HepG2 (cell line): ENCODE data around the gene STEAP3. TPM values are rescaled to one million over a fixed set of nuclear protein-coding genes. Genes with fewer than 3 reads are reported as not detected.

Source experiments
- ATAC-seq: fragments of 200-7000 bp; cut with Tn5 transposase; 3 replicates; pipeline ENCODE4 v1.9.1; 2020; ENCODE audit warnings: mild to moderate bottlenecking, moderate library complexity
- BruUV-seq: library from RNA; stranded (reverse); fragments of 400-500 nt; replicated peaks from 2 replicates; lab custom pipeline; 2021; lab: Mats Ljungman, UMichigan
- CTCF ChIA-PET: fragments of 300-600 bp; formaldehyde crosslinking; extraction: SDS; loops from one replicate; lab custom pipeline; 2021; ENCODE audit warnings: low total read pairs, inconsistent platforms, low intra/inter-chr PET ratio; lab: Yijun Ruan, JAX
- POLR2A ChIA-PET: fragments of 350-600 bp; sonication (Branson Sonifier 250); formaldehyde crosslinking; loops from one replicate; lab custom pipeline; 2020; ENCODE audit warnings: antibody characterized with exemption, inconsistent platforms; lab: Yijun Ruan, JAX
- DNase-seq: peaks from one replicate; pipeline ENCODE4 v3.0.0-alpha.2; 2015; ENCODE audit warnings: low spot score
- FAIRE-seq: peaks from 3 replicates; lab custom pipeline; 2011; peaks lifted over from hg19 to GRCh38; lab: Jason Lieb, UNC
- H2AFZ ChIP-seq: one replicate; pipeline ENCODE4 v1.6.1; 2011; ENCODE audit warnings: low read length, inconsistent platforms
- H3K27ac ChIP-seq: fragments of 300-600 bp; 3 replicates; pipeline ENCODE4 v1.8.0; 2011; ENCODE audit warnings: mixed run types, mild to moderate bottlenecking, mixed read lengths, low read length, inconsistent platforms; ENCODE audit not compliant: insufficient read depth; ENCODE audit errors: extremely low read length
- H3K27me3 ChIP-seq, 2 experiments: fragments of 200-600 bp in 1 of 2; 2 replicates in 1 of 2; 3 replicates in 1 of 2; pipeline versions ENCODE4 v1.6.0 to v1.8.0; 2011; ENCODE audit warnings: low read length in 2 of 2, mild to moderate bottlenecking in 2 of 2, moderate library complexity in 2 of 2, inconsistent platforms in 1 of 2; ENCODE audit not compliant: insufficient read depth in 2 of 2, control insufficient read depth in 1 of 2
- H3K36me3 ChIP-seq, 2 experiments: fragments of 200-600 bp in 1 of 2; replicated peaks in 1 of 2; 2 replicates in 1 of 2; 3 replicates in 1 of 2; pipeline versions ENCODE4 v1.5.1 to v1.8.0; 2011; ENCODE audit warnings: low read length in 2 of 2, inconsistent platforms in 1 of 2; ENCODE audit not compliant: insufficient read depth in 2 of 2, control insufficient read depth in 1 of 2
- H3K4me1 ChIP-seq: 2 replicates; pipeline ENCODE4 v1.5.1; 2012; ENCODE audit warnings: low read length, inconsistent platforms; ENCODE audit not compliant: insufficient read depth
- H3K4me2 ChIP-seq: 2 replicates; pipeline ENCODE4 v1.6.0; 2011; ENCODE audit warnings: low read depth, low read length, inconsistent platforms
- H3K4me3 ChIP-seq, 3 experiments: fragments of 200-600 bp in 1 of 3; sonication (generic), shearing (Covaris generic) in 1 of 3; replicated peaks in 1 of 3; 2 replicates each; pipeline ENCODE4 v1.5.1; 2011 to 2016; ENCODE audit warnings: low read length in 3 of 3, inconsistent platforms in 2 of 3, low read depth in 2 of 3, mild to moderate bottlenecking in 2 of 3, control low read depth in 1 of 3, mixed read lengths in 1 of 3; ENCODE audit not compliant: insufficient read depth in 1 of 3
- H3K79me2 ChIP-seq: one replicate; pipeline ENCODE4 v1.6.1; 2011; ENCODE audit warnings: low read length, inconsistent platforms; ENCODE audit not compliant: insufficient read depth
- H3K9ac ChIP-seq: 2 replicates; pipeline ENCODE4 v1.6.0; 2011; ENCODE audit warnings: mild to moderate bottlenecking, low read depth, low read length, inconsistent platforms; ENCODE audit not compliant: insufficient read depth
- H3K9me3 ChIP-seq: 2 replicates; pipeline ENCODE4 v1.5.1; 2012; ENCODE audit warnings: mild to moderate bottlenecking, low read length
- H4K20me1 ChIP-seq: 2 replicates; pipeline ENCODE4 v1.6.0; 2011; ENCODE audit warnings: inconsistent platforms, mild to moderate bottlenecking, low read length, moderate library complexity; ENCODE audit not compliant: insufficient read depth
- BRD4 ChIP-seq: sonication (generic); formaldehyde crosslinking; IDR thresholded peaks from 2 replicates; pipeline ENCODE4 v1.4.0; 2020; ENCODE audit warnings: missing genetic modification reagents
- CBX5 ChIP-seq: sonication (generic); formaldehyde crosslinking; IDR thresholded peaks from 2 replicates; pipeline ENCODE4 v1.4.0; 2020; ENCODE audit warnings: missing genetic modification reagents, borderline replicate concordance
- ETS1 ChIP-seq: sonication (generic); formaldehyde crosslinking; IDR thresholded peaks from 2 replicates; pipeline ENCODE4 v1.4.0; 2020; ENCODE audit warnings: missing genetic modification reagents
- IKZF5 ChIP-seq: IDR thresholded peaks from 2 replicates; pipeline ENCODE4 v1.6.1; 2018; ENCODE audit warnings: missing genetic modification reagents, mild to moderate bottlenecking, missing compliant biosample characterization
- PLSCR1 ChIP-seq: sonication (generic); formaldehyde crosslinking; IDR thresholded peaks from 2 replicates; pipeline ENCODE4 v1.5.0; 2020; ENCODE audit warnings: missing genetic modification reagents, mild to moderate bottlenecking, borderline replicate concordance
- POLR2G ChIP-seq: fragments of 200-400 bp; formaldehyde crosslinking; IDR thresholded peaks from 2 replicates; pipeline ENCODE4 v1.6.1; 2018; ENCODE audit warnings: mild to moderate bottlenecking, low read depth, low read length, moderate library complexity
- SIX1 ChIP-seq: sonication (generic); formaldehyde crosslinking; IDR thresholded peaks from 2 replicates; pipeline ENCODE4 v1.4.0; 2020; ENCODE audit warnings: missing genetic modification reagents, borderline replicate concordance
- SRF ChIP-seq: IDR thresholded peaks from 2 replicates; pipeline ENCODE4 v1.6.1; 2011; ENCODE audit warnings: mild to moderate bottlenecking, low read depth, low read length, moderate library complexity
- SRSF4 ChIP-seq: fragments of 200-400 bp; formaldehyde crosslinking; IDR thresholded peaks from one replicate; pipeline ENCODE4 v1.6.1; 2018; ENCODE audit warnings: mild to moderate bottlenecking, low read depth, low read length, moderate library complexity; ENCODE audit not compliant: poor library complexity, severe bottlenecking
- THAP11 ChIP-seq: IDR thresholded peaks from 2 replicates; pipeline ENCODE4 v1.6.1; 2016; ENCODE audit warnings: missing biosample characterization, missing genetic modification reagents
- TOE1 ChIP-seq: sonication (generic); formaldehyde crosslinking; IDR thresholded peaks from 2 replicates; pipeline ENCODE4 v1.4.0; 2020; ENCODE audit warnings: mild to moderate bottlenecking, missing genetic modification reagents
- TOPORS ChIP-seq: sonication (generic); formaldehyde crosslinking; IDR thresholded peaks from 2 replicates; pipeline ENCODE4 v1.8.0; 2023; ENCODE audit warnings: mild to moderate bottlenecking, missing genetic modification reagents
- U2AF1 ChIP-seq: fragments of 200-400 bp; formaldehyde crosslinking; optimal IDR thresholded peaks from 2 replicates; pipeline ENCODE3; 2017; ENCODE audit warnings: mild to moderate bottlenecking, low read depth, low read length
- ZBTB20 ChIP-seq: sonication (generic); formaldehyde crosslinking; IDR thresholded peaks from 2 replicates; pipeline ENCODE4 v1.8.1; 2023; ENCODE audit warnings: missing genetic modification reagents, low read depth, mild to moderate bottlenecking, borderline replicate concordance
- ZNF687 ChIP-seq: sonication (generic); formaldehyde crosslinking; IDR thresholded peaks from 2 replicates; pipeline ENCODE4 v1.5.1; 2020; ENCODE audit warnings: mild to moderate bottlenecking, missing genetic modification reagents, moderate library complexity
- ZNF776 ChIP-seq: sonication (generic); formaldehyde crosslinking; IDR thresholded peaks from 2 replicates; pipeline ENCODE4 v1.4.0; 2020; ENCODE audit warnings: mild to moderate bottlenecking, missing genetic modification reagents
- WGBS: methylation state at CpG from one replicate; pipeline ENCODE4 v1.1.6; 2017; ENCODE audit warnings: low lambda C conversion rate; 5-methylcytosine and 5-hydroxymethylcytosine counted together
- in situ Hi-C: cut with HindIII; loops from 2 replicates; pipeline ENCODE4 v1.10.0; 2017; ENCODE audit warnings: low pct_unique_long_range_greater_than_20kb; ENCODE audit not compliant: extremely low pct_ligation_motif_present
- intact Hi-C: fragments of 100-400 bp; cut with micrococcal nuclease; formaldehyde crosslinking; loops from one replicate; pipeline ENCODE4 v1.10.0; 2022; ENCODE audit not compliant: unreplicated experiment
- polyA plus RNA-seq, 8 experiments: library from polyadenylated mRNA; depleted of rRNA in 3 of 8; stranded (reverse) in 7 of 8; unstranded in 1 of 8; fragments of >200 nt; fragmentation: Illumina TruSeq in 4 of 8; extraction: Trizol in 4 of 8; gene quantifications; 2 replicates each; pipeline versions ENCODE4 v1.2.1 to v1.2.3, GENCODE V29; 2011 to 2016; ENCODE audit warnings: low read depth in 4 of 8, missing spikeins in 1 of 8, mixed read lengths in 1 of 8; ENCODE audit not compliant: insufficient read depth in 1 of 8
- total RNA-seq, 5 experiments: library from RNA; depleted of rRNA; stranded (reverse); fragments of >200 nt; fragmentation: Illumina TruSeq; extraction: Trizol; gene quantifications; 2 replicates each; pipeline ENCODE4 v1.2.3, GENCODE V29; 2016; ENCODE audit warnings: low read depth in 1 of 5

STEAP3 gene
- total and polyA plus RNA-seq, 2 of the 13 experiments (the other 11 are each of a cell fraction or from before 2014, with no cell fraction given), result 7.3 to 21.1 TPM

GRCh38 chr2:119220720-119221301 is 2.8 kb upstream of the STEAP3 start:
- WGBS, result 71% methylated on average over 2 of the region's 2 CpGs
- DNase-seq (no peak), FAIRE-seq (no peak), ATAC-seq (no peak)
- no peak for TF ChIP-seq U2AF1
- no peak for TF ChIP-seq SIX1
- TF ChIP-seq TOPORS, result no peak
- TF ChIP-seq BRD4 (CRISPR knock-in tag), result no peak
- TF ChIP-seq POLR2G, result no peak
- no peak for TF ChIP-seq ZBTB20 (CRISPR knock-in tag)
- TF ChIP-seq TOE1 (CRISPR knock-in tag), result no peak
- no peak for TF ChIP-seq SRSF4
- TF ChIP-seq THAP11 (CRISPR knock-in tag), result no peak
- no peak for TF ChIP-seq ETS1 (CRISPR knock-in tag)
- no peak for TF ChIP-seq SRF
- TF ChIP-seq ZNF687 (CRISPR knock-in tag), result no peak
- no peak for TF ChIP-seq PLSCR1
- TF ChIP-seq ZNF776 (CRISPR knock-in tag), result no peak
- no peak for TF ChIP-seq CBX5 (CRISPR knock-in tag)
- no peak for TF ChIP-seq IKZF5
- Histone ChIP-seq H3K9me3 (no peaks in the 10 kb centered on the region), H3K9ac (no peak overlapping the region), H3K27ac (no peak overlapping the region), H3K4me1 (peaks cover 71% of the 10 kb centered on the region), H3K36me3 (no peaks in the 10 kb centered on the region), H4K20me1 (no peaks in the 10 kb centered on the region), H3K27me3 (0 out of 5 replicates have a peak, but pooled peaks cover 0 to 4% of the 10 kb centered on the region in 2 experiments), H3K4me3 (no peak overlapping the region), H3K4me2 (no peak overlapping the region), H3K79me2 (no peaks in the 10 kb centered on the region), H2AFZ (no peak overlapping the region)
- ChIA-PET POLR2A (no interaction called here), CTCF (no interaction called here)
- in situ Hi-C loops (loop anchor here (5.0 kb wide), 2 partner anchors 41 to 261 kb away; no protein-coding TSS in a partner anchor), intact Hi-C loops (no loop called here)
- BruUV-seq, result no TSS peak
